PFSK-1 (cell line): Measurements from ENCODE around the gene PANK3.

Experiments used
- FOXP2 ChIP-seq: optimal IDR thresholded peaks from 2 replicates; pipeline ENCODE3; 2011; ENCODE audit warnings: borderline replicate concordance, control low read depth, inconsistent platforms; ENCODE audit not compliant: insufficient read depth; ENCODE audit errors: extremely low read length, extremely low read depth
- POLR2AphosphoS5 ChIP-seq: IDR thresholded peaks from 2 replicates; pipeline ENCODE4 v1.6.1; 2012; ENCODE audit warnings: low read depth, mild to moderate bottlenecking, control low read depth, low read length, moderate library complexity
- SIN3A ChIP-seq: IDR thresholded peaks from 2 replicates; pipeline ENCODE4 v1.6.1; 2012; ENCODE audit warnings: mild to moderate bottlenecking, low read length, moderate library complexity, borderline replicate concordance; ENCODE audit not compliant: insufficient read depth
- TAF1 ChIP-seq: IDR thresholded peaks from 2 replicates; pipeline ENCODE4 v1.6.1; 2012; ENCODE audit warnings: low read length, control low read depth, borderline replicate concordance; ENCODE audit not compliant: insufficient read depth
- TF ChIP-seq, protein P1 (sequence below), 2 experiments: IDR thresholded peaks; 2 replicates each; pipeline versions ENCODE4 v1.6.1 to v1.8.0; 2011 to 2012; ENCODE audit warnings: low read depth in 2 of 2, low read length in 2 of 2, control low read depth in 1 of 2, inconsistent platforms in 1 of 2, mild to moderate bottlenecking in 1 of 2, moderate library complexity in 1 of 2; ENCODE audit not compliant: insufficient read depth in 1 of 2

The PANK3 gene

DNA sequence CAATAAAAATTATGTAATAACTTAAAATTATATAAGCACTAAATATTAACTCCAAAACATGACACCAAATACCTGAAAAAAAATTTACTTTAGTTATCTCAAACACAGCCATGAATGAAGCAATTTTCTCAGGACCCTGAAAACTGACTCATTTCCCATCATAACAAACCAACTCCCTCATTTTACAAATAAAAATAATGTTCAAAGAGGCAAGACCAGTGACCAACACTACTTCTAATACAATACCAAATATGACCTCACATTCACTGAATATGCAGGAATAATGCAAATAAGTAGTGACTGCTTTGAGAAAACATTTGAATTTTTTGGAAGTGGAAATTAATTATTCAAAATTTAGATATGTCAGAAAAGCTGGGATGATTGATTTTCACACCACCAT, 28.5 kb downstream of the PANK3 start:
- TF ChIP-seq POLR2AphosphoS5 (no peak), FOXP2 (no peak), SIN3A (no peak)

DNA sequence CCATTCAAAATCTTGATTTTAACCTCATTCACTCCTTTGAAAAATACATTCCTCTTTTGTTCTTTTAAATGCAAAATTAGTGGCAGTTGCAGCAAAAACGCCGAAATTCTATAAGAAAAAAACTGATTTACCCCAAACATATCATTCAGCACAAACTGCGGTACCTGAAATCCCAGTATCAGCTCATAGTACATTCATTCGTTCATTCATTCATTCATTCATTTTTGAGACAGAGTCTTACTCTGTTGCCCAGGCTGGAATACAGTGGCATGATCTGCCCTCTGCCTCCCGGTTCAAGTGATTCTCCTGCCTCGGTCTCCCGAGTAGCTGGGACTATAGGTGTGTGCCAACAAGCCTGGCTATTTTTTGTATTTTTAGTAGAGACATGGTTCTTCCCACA, 29.6 kb downstream of the PANK3 start:
- TF ChIP-seq, protein P1, sequence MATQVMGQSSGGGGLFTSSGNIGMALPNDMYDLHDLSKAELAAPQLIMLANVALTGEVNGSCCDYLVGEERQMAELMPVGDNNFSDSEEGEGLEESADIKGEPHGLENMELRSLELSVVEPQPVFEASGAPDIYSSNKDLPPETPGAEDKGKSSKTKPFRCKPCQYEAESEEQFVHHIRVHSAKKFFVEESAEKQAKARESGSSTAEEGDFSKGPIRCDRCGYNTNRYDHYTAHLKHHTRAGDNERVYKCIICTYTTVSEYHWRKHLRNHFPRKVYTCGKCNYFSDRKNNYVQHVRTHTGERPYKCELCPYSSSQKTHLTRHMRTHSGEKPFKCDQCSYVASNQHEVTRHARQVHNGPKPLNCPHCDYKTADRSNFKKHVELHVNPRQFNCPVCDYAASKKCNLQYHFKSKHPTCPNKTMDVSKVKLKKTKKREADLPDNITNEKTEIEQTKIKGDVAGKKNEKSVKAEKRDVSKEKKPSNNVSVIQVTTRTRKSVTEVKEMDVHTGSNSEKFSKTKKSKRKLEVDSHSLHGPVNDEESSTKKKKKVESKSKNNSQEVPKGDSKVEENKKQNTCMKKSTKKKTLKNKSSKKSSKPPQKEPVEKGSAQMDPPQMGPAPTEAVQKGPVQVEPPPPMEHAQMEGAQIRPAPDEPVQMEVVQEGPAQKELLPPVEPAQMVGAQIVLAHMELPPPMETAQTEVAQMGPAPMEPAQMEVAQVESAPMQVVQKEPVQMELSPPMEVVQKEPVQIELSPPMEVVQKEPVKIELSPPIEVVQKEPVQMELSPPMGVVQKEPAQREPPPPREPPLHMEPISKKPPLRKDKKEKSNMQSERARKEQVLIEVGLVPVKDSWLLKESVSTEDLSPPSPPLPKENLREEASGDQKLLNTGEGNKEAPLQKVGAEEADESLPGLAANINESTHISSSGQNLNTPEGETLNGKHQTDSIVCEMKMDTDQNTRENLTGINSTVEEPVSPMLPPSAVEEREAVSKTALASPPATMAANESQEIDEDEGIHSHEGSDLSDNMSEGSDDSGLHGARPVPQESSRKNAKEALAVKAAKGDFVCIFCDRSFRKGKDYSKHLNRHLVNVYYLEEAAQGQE (IDR thresholded peaks at IDR 0.05; ENCODE audit: insufficient read depth in 1 of 2, low read depth in 2 of 2, low read length in 2 of 2): no peak
- TF ChIP-seq TAF1: no peak
- no peak for TF ChIP-seq POLR2AphosphoS5
- no peak for TF ChIP-seq FOXP2
- no peak for TF ChIP-seq SIN3A

DNA sequence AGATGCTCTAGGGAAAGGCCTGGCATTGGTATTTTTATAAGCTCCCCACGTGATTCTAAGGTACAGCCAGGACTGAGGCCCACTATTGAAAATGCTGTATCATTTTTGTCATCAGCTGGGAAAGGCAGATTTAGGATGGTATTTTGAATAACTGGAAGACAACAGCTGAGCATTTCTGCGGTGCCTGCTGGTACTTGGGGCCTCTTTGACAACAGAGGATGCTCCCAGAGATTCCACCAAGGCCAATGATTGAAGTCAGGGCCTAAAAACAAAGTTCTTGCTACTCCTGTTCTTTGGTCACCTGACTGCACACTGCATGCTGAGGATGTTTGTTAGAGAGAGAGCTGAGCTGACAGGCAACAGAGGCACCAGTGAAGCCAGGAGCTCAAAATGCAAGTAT, 42.0 kb downstream of the PANK3 start:
- TF ChIP-seq FOXP2 (no peak), POLR2AphosphoS5 (no peak), TAF1 (no peak), SIN3A (no peak)
- TF ChIP-seq, protein P1 (IDR thresholded peaks at IDR 0.05; ENCODE audit: insufficient read depth in 1 of 2, low read depth in 2 of 2, low read length in 2 of 2): no peak

DNA sequence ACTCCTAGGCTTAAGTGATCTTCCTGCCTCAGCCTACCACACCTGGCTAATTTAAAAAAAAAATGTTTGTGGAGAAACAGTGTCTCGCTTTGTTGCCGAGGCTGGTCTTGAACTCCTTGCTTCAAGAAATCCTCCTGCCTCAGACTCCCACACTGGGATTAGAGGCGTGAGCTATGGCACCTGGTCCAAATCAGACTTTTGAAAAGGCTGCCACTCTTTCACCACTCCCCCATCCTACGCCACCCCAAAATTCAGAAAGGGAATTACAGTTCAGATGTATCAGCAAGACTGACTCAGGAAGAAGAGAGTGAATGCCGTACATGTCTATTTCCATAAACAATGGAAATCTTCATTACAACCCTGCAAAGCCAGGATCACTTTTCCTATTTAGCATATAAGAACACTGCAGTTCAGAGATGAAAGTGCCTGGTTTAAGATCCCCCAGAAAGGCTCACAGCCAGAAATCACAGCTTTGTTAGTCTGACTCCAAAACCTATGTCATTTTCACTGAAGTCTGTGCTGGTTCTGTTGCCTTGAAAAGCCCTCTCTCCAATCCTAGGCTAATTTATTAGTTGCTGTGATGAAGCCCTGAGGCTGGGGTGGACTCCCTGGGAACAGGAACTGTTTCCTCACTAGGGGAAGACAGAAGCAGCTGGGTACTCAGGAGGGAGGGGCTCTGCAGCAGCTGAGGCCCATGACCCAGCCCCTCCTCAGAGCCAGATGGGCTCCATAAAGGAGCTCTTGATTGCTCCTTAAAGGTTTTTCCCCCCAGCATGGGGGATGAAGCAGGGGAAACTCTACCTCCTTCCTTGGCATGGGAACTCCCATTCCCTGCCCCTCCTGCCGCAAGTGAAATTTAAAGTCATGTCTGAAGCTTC, 46.9 kb downstream of the PANK3 start:
- TF ChIP-seq FOXP2: no peak
- TF ChIP-seq, protein P1 (IDR thresholded peaks at IDR 0.05; ENCODE audit: insufficient read depth in 1 of 2, low read depth in 2 of 2, low read length in 2 of 2): no peak
- TF ChIP-seq POLR2AphosphoS5: no peak
- no peak for TF ChIP-seq TAF1
- TF ChIP-seq SIN3A: no peak

DNA sequence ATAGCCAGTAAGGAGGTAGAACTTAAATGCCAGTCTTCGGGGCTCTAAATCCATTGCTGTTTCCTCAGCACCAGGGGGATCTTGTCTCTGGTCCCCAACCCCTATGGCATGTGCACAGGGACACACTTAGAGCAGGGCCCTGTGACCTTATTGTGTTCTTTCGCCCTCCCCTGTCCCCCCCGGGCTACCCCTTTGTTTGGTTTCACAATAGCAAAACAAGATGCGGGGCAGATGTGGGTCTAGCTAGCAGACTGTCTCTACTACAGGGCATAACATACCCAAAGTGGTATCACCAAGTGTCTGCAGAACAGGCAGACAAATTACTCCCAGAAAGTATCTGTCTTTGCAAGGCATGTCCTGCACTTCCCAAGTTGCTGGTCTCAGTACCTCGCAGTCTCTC, 48.0 kb downstream of the PANK3 start:
- TF ChIP-seq SIN3A (no peak), POLR2AphosphoS5 (no peak), TAF1 (no peak), FOXP2 (no peak)
- TF ChIP-seq, protein P1 (IDR thresholded peaks at IDR 0.05; ENCODE audit: insufficient read depth in 1 of 2, low read depth in 2 of 2, low read length in 2 of 2): no peak
